Urinary bladder (tissue), 4 donors: Measurements from ENCODE around the gene DGKD. TPM values are rescaled to one million over a fixed set of nuclear protein-coding genes. Genes with fewer than 3 reads are reported as not detected.
"Not testable (repeated sequence)": the region's sequence is repeated elsewhere in the genome, so short reads cannot be mapped to it uniquely, and the experiment has no call there.

Experiments used
- DNase-seq: peaks from one replicate; pipeline ENCODE4 v3.0.0-alpha.2; 2015; ENCODE audit errors: extremely low spot score
- H3K27ac ChIP-seq: one replicate; pipeline ENCODE4 v1.5.1; 2013; ENCODE audit warnings: low read depth, mild to moderate bottlenecking, moderate library complexity
- H3K36me3 ChIP-seq: one replicate; pipeline ENCODE4 v1.6.1; 2013; ENCODE audit warnings: mild to moderate bottlenecking, moderate library complexity; ENCODE audit not compliant: insufficient read depth
- H3K4me1 ChIP-seq: one replicate; pipeline ENCODE4 v1.6.1; 2013; ENCODE audit warnings: mild to moderate bottlenecking, moderate library complexity; ENCODE audit not compliant: insufficient read depth
- H3K4me3 ChIP-seq: one replicate; pipeline ENCODE4 v1.5.1; 2013; ENCODE audit warnings: low read depth, low read length
- WGBS: extraction: QIAGEN DNeasy Blood & Tissue Kit; methylation state at CpG from one replicate; pipeline ENCODE4 v1.1.7; 2013; 5-methylcytosine and 5-hydroxymethylcytosine counted together
- polyA plus RNA-seq: library from polyadenylated mRNA; stranded (reverse); fragments of 200-250 nt; gene quantifications from one replicate; pipeline ENCODE4 v1.2.3, GENCODE V29; 2013
- total RNA-seq: library from RNA; depleted of rRNA; stranded (reverse); fragments of >200 nt; gene quantifications from one replicate; pipeline ENCODE4 v1.2.3, GENCODE V29; 2014
- donor health status: healthy with polysubstance abuse.
- donor health status: healthy.

The DGKD gene
- total and polyA plus RNA-seq, 2 donors = 13.3 to 26.4 TPM

GRCh38 chr2:233360771-233361176, 6.5 kb downstream of the DGKD start:
- Histone ChIP-seq H3K36me3 (no peaks in the 10 kb centered on the region), H3K27ac (no peak overlapping the region), H3K4me3 (no peak overlapping the region), H3K4me1 (no peaks in the 10 kb centered on the region)
- WGBS = 38% methylated on average over 4 of the region's 4 CpGs
- no peak for DNase-seq

DNA sequence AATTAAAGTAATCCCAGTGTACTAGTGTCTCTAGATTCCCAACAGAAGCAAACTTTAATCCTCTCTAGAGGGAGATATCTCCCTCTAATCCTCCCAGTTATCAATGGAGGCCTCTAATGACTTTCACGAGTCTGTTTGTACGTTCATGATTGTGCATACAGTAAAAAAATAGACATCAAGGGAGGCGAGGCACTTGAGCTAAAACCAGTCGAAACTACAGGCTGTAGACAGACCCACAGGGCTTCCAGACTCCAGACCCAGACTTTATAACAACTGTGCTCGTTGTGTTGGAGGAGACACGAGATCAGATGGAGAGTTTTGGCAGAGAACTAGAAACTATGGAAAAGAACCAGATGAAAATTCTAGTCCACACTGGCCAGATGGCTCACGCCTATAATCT, 7.0 kb downstream of the DGKD start:
- no peak overlapping the region for H3K27ac ChIP-seq
- no peak overlapping the region for H3K4me3 ChIP-seq
- H3K4me1 ChIP-seq = no peaks in the 10 kb centered on the region
- no peak for DNase-seq
- 36% methylated on average over 7 of the region's 7 CpGs for WGBS
- no peaks in the 10 kb centered on the region for H3K36me3 ChIP-seq

DNA sequence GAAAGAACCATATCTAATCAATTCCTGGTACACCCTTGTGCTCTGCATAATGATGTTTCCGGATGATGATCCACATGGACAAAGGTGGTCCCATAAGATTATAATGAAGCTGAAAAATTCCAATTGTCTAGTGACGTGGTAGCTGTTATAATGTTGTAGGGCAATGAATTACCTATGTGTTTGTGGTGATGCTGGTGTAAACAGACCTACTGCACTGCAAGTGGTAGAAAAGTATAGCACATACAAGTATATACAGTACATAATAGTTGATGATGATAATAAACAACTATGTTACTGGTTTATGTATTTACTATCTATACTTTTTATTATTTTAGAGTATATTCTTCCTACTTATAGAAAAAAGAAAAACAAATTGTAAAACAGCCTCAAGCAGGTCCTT, 8.4 kb downstream of the DGKD start:
- no peaks in the 10 kb centered on the region for H3K4me1 ChIP-seq
- H3K27ac ChIP-seq = no peak overlapping the region
- no peaks in the 10 kb centered on the region for H3K36me3 ChIP-seq
- DNase-seq = no peak
- WGBS = 95% methylated on average over 2 of the region's 2 CpGs
- no peak overlapping the region for H3K4me3 ChIP-seq

GRCh38 chr2:233363744-233364235, 9.5 kb downstream of the DGKD start:
- no peak for DNase-seq
- no peak overlapping the region for H3K4me3 ChIP-seq
- H3K36me3 ChIP-seq = no peaks in the 10 kb centered on the region
- no peaks in the 10 kb centered on the region for H3K4me1 ChIP-seq
- WGBS = 97% methylated on average over 6 of the region's 6 CpGs
- H3K27ac ChIP-seq = no peak overlapping the region

GRCh38 chr2:233365861-233366520, 11.7 kb downstream of the DGKD start:
- WGBS = 88% methylated on average over 6 of the region's 6 CpGs
- no peak overlapping the region for H3K27ac ChIP-seq

GRCh38 chr2:233367586-233367985, 13.3 kb downstream of the DGKD start:
- H3K36me3 ChIP-seq = no peaks in the 10 kb centered on the region
- H3K4me1 ChIP-seq = no peaks in the 10 kb centered on the region
- no peak overlapping the region for H3K27ac ChIP-seq
- 94% methylated on average over 3 of the region's 3 CpGs for WGBS
- no peak for DNase-seq
- H3K4me3 ChIP-seq = no peak overlapping the region

More at GRCh38 chr2:233365861-233366520, 11.7 kb downstream of the DGKD start:
- DNase-seq = no peak
- no peaks in the 10 kb centered on the region for H3K36me3 ChIP-seq
- no peak overlapping the region for H3K4me3 ChIP-seq
- no peaks in the 10 kb centered on the region for H3K4me1 ChIP-seq

DNA sequence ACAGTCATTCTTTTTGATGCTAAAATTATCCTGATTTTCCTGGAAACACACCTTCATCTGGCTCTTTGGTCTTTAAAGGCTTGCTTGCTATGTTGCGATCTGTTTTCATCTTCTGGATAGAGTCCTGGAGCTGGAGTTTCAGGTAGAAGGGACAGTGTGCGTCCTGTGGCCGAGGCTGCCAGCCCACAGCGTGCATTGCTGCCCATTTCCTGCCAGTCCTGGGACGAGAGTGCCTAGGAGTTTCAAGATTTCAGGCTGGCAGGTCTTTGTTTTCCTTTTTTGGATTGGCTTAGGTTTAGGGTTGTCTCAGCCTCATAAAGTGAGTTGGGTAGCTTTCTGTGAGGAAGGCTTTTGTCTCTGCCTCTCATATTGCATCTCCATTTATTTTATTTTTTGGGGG, 14.5 kb downstream of the DGKD start:
- Histone ChIP-seq H3K27ac (no peak overlapping the region), H3K4me1 (no peaks in the 10 kb centered on the region), H3K4me3 (no peak overlapping the region), H3K36me3 (no peaks in the 10 kb centered on the region)
- DNase-seq = no peak
- WGBS = 71% methylated on average over 5 of the region's 5 CpGs

GRCh38 chr2:233369462-233369861, 15.2 kb downstream of the DGKD start:
- H3K4me1 ChIP-seq = no peaks in the 10 kb centered on the region
- no peak overlapping the region for H3K4me3 ChIP-seq
- 90% methylated on average over 8 of the region's 8 CpGs for WGBS
- no peaks in the 10 kb centered on the region for H3K36me3 ChIP-seq
- DNase-seq = no peak
- no peak overlapping the region for H3K27ac ChIP-seq

GRCh38 chr2:233369897-233370685, 15.8 kb downstream of the DGKD start:
- Histone ChIP-seq H3K36me3 (no peaks in the 10 kb centered on the region), H3K4me3 (no peak overlapping the region), H3K4me1 (no peaks in the 10 kb centered on the region), H3K27ac (no peak overlapping the region)
- DNase-seq = no peak
- 84% methylated on average over 9 of the region's 9 CpGs for WGBS

- Histone ChIP-seq H3K4me3 (no peak overlapping the region), H3K36me3 (no peaks in the 10 kb centered on the region), H3K4me1 (no peaks in the 10 kb centered on the region), H3K27ac (no peak overlapping the region)
- WGBS = 69% methylated on average over 2 of the region's 2 CpGs
- DNase-seq = no peak
These were observed 17.3 kb downstream of the DGKD start for GRCh38 chr2:233371641-233372040.

- H3K4me3 ChIP-seq = no peak overlapping the region
- no peaks in the 10 kb centered on the region for H3K4me1 ChIP-seq
- DNase-seq = no peak
- 86% methylated on average over 8 of the region's 8 CpGs for WGBS
- no peak overlapping the region for H3K27ac ChIP-seq
- no peaks in the 10 kb centered on the region for H3K36me3 ChIP-seq
These were observed 18.6 kb downstream of the DGKD start for GRCh38 chr2:233372855-233373254.

DNA sequence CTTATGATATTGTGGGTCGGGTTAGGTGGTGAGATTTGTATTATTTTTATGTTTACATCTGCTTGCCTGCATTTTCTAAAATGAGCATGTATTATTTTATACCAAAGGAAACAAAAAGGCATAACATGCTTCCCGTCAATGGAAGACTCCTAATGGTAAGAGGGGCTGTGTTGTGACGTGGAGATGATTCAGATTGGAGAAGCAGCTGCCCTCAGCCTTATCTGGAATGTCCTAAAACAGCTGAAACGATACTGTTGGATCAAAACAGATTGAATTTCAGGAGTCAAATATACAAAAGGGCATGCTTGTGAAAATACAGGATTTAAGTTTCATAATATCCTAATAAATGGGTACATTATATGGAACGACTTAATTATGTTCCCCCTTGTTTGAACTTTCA, 19.0 kb downstream of the DGKD start:
- no peaks in the 10 kb centered on the region for H3K4me1 ChIP-seq
- no peak for DNase-seq
- 75% methylated on average over 5 of the region's 5 CpGs for WGBS

GRCh38 chr2:233374776-233375175, 20.5 kb downstream of the DGKD start:
- not testable (repeated sequence) for H3K27ac ChIP-seq, H3K4me3 ChIP-seq, DNase-seq, H3K36me3 ChIP-seq, H3K4me1 ChIP-seq
- 94% methylated on average over 11 of the region's 11 CpGs for WGBS

More for the DNA sequence above, 19.0 kb downstream of the DGKD start:
- H3K36me3 ChIP-seq = no peaks in the 10 kb centered on the region
- no peak overlapping the region for H3K4me3 ChIP-seq
- no peak overlapping the region for H3K27ac ChIP-seq
